Measurements from ENCODE around the gene USP33.
"Not testable (repeated sequence)": the region's sequence is repeated elsewhere in the genome, so short reads cannot be mapped to it uniquely, and the experiment has no call there.

Gene USP33

GRCh38 chr1:77732090-77732489, 27.6 kb downstream of the USP33 start:
- no peak for DNase-seq

GRCh38 chr1:77725706-77726105, 33.9 kb downstream of the USP33 start:
- no peak for DNase-seq

GRCh38 chr1:77718181-77718580, 41.5 kb downstream of the USP33 start:
- DNase-seq: no peak

GRCh38 chr1:77716065-77716464, 43.6 kb downstream of the USP33 start:
- no peak for DNase-seq

- no peak for DNase-seq
Observed at GRCh38 chr1:77709727-77710126, 49.9 kb downstream of the USP33 start.

GRCh38 chr1:77706321-77706720, 53.3 kb downstream of the USP33 start:
- no peak for DNase-seq

- DNase-seq: peak; percentile 61
Observed at GRCh38 chr1:77704736-77705135, 54.9 kb downstream of the USP33 start.

- not testable (repeated sequence) for DNase-seq
Observed at GRCh38 chr1:77699673-77700072, 60.0 kb downstream of the USP33 start.

GRCh38 chr1:77697441-77697840, 62.2 kb downstream of the USP33 start:
- DNase-seq: no peak

GRCh38 chr1:77688939-77689338, 70.7 kb downstream of the USP33 start:
- DNase-seq: no peak

- peak; percentile 54 for DNase-seq
Observed at GRCh38 chr1:77687519-77687906, 72.1 kb downstream of the USP33 start.

GRCh38 chr1:77686796-77687518, 72.7 kb downstream of the USP33 start:
- DNase-seq: no peak

GRCh38 chr1:77683160-77684148, 76.2 kb downstream of the USP33 start:
- DNase-seq: peak; percentile 95

GRCh38 chr1:77682460-77683159, 77.0 kb downstream of the USP33 start, which contains the start of gene ZZZ3:
Gene ZZZ3 (minus strand): TSS chr1:77682658. CDS start chr1:77633354, 49,304 bp downstream.
- peak; percentile 95 for DNase-seq

GRCh38 chr1:77680173-77680572, 79.5 kb downstream of the USP33 start:
- no peak for DNase-seq

GRCh38 chr1:77678660-77679610, 80.7 kb downstream of the USP33 start:
- DNase-seq: no peak

- DNase-seq: not testable (repeated sequence)
Observed at GRCh38 chr1:77674807-77675206, 84.8 kb downstream of the USP33 start.

- no peak for DNase-seq
Observed at GRCh38 chr1:77673716-77674355, 85.8 kb downstream of the USP33 start.

- no peak for DNase-seq
Observed at GRCh38 chr1:77673030-77673429, 86.6 kb downstream of the USP33 start.

- DNase-seq: no peak
Observed at GRCh38 chr1:77672374-77672773, 87.3 kb downstream of the USP33 start.

- no peak for DNase-seq
Observed at GRCh38 chr1:77671836-77672235, 87.8 kb downstream of the USP33 start.
